ENCODE results near the gene ALG14. TPM values are rescaled to one million over a fixed set of nuclear protein-coding genes. Genes with fewer than 3 reads are reported as not detected.

The ALG14 gene
- total and polyA plus RNA-seq, 2 of the 4 experiments (the other 2 are of a cell fraction) = 1.7 to 2.0 TPM

DNA sequence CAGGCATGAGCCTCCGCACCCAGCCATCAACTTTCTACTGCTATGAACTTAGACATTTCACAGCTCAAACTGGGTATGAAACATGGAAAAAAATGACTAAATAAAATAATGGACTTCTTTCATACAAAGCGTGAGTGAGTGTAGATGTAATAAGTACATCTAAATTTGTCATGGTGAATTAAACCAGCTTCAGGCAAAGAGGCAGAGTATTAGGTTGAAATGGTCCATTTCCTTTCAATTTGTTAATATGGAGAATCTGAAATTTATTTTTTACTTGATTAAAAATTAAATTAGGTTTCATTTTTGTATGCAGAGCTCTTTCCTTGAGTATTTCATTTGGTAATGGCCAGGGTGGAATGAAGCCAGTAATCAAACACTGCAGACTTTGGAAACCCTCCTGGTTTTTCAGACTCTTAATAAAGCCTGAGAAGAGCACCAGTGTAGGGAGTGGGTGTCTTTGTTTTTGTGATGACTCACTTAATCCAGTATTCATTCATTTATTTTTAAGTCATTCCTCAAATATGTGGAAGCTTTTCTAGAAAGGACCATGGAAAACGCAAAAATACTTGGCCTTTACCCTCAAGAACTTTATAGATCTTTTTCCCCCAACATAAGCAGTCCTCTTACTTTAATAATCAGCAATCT lies 49.2 kb downstream of the ALG14 start:
- peak overlapping the region; percentile 67 for H3K4me2 ChIP-seq (ENCODE audit: low read depth, low read length)
- H4K20me1 ChIP-seq (ENCODE audit: insufficient read depth, low read length) = no peaks in the 10 kb centered on the region
- H4K91ac ChIP-seq (ENCODE audit: insufficient read depth, low read depth, low read length) = peak overlapping the region; percentile 53; the same call in 1 of the 2 replicates
- TF ChIP-seq BHLHE40 (IDR thresholded peaks at IDR 0.05; ENCODE audit: low read depth, low read length) (0 out of 2 replicates have a peak, but pooled peaks have one; percentile 4), FOS (IDR thresholded peaks at IDR 0.05; ENCODE audit: low read depth, low read length) (peak; percentile 92), MXI1 (IDR thresholded peaks at IDR 0.05; ENCODE audit: borderline replicate concordance, low read depth, low read length) (no peak)
- H3K9me1 ChIP-seq (ENCODE audit: insufficient read depth, low read length) = peaks cover 5% of the 10 kb centered on the region
- H2AK9ac ChIP-seq (replicated peaks; ENCODE audit: low read depth, low read length, poor library complexity) = no peak overlapping the region
- H2BK20ac ChIP-seq (ENCODE audit: low read depth, low read length) = peak overlapping the region; percentile 62; the same call in 1 of the 2 replicates
- no peak overlapping the region for H4K5ac ChIP-seq (ENCODE audit: low read depth, low read length)
- H3K56ac ChIP-seq (ENCODE audit: extremely low read depth, insufficient read depth, low read length) = no peak overlapping the region
- H2BK5ac ChIP-seq (ENCODE audit: low read depth, low read length, poor library complexity, severe bottlenecking) = peak overlapping the region; percentile 93
- no peak overlapping the region for H3K23ac ChIP-seq (ENCODE audit: low read depth, low read length)
- ChIA-PET CTCF (interaction anchor here (0.9 to 1.5 kb wide), 4 partner anchors 18 to 170 kb away, joined by 3 to 6 read pairs (median 5); no protein-coding TSS in a partner anchor), POLR2A (ENCODE audit: unreplicated experiment) (no interaction called here)
- intact Hi-C loops (cut with micrococcal nuclease) = no loop called here
- H3K4ac ChIP-seq (ENCODE audit: low read depth, low read length) = peak overlapping the region; percentile 56; the same call in 1 of the 2 replicates
- no peak overlapping the region for H2AFZ ChIP-seq (replicated peaks; ENCODE audit: low read length, poor library complexity)
- no peaks in the 10 kb centered on the region for H3K27me3 ChIP-seq (ENCODE audit: control insufficient read depth, insufficient read depth, low read length)
- no TSS peak for BruUV-seq (replicated peaks)
- peak overlapping the region; percentile 76; the same call in 1 of the 2 replicates for H3K27ac ChIP-seq (ENCODE audit: insufficient read depth, low read length)
- dilution Hi-C loops (cut with HindIII; ENCODE audit: low sequenced_read_pairs, unreplicated experiment) = no loop called here
- no peak overlapping the region for H3K4me3 ChIP-seq (ENCODE audit: insufficient read depth, low read depth, low read length)
- no CpG with 5 or more reads among the region's 3 CpGs for WGBS, 2 experiments (ENCODE audit: extremely low coverage in 2 of 2, insufficient read length in 1 of 2)
- H3K14ac ChIP-seq (replicated peaks; ENCODE audit: low read depth, low read length) = peak overlapping the region; percentile 0; the same call in 1 of the 2 replicates
- in situ Hi-C loops (cut with MboI; ENCODE audit: low sequenced_read_pairs) = no loop called here
- no peak overlapping the region for H3K9ac ChIP-seq (ENCODE audit: low read depth, low read length)
- DNase-seq (peak; percentile 96), ATAC-seq (ENCODE audit: low read depth) (peak; percentile 81)
- H2BK120ac ChIP-seq (ENCODE audit: low read depth, low read length) = peak overlapping the region; percentile 69
- H2BK15ac ChIP-seq (ENCODE audit: low read depth, low read length) = peak overlapping the region; percentile 36; the same call in 2 of the 3 replicates
- H3K18ac ChIP-seq (ENCODE audit: low read depth, low read length) = peak overlapping the region; percentile 78
- peaks cover 3% of the 10 kb centered on the region; the same call in 1 of the 2 replicates for H3K9me3 ChIP-seq (ENCODE audit: control insufficient read depth, insufficient read depth, low read length)
- no peaks in the 10 kb centered on the region for H3K36me3 ChIP-seq (ENCODE audit: control insufficient read depth, insufficient read depth, low read length)
- peak overlapping the region in 1 of 2 experiments; percentile 63; a peak in 1 of 4 replicates for H4K8ac ChIP-seq (ENCODE audit: low read depth in 2 of 2, low read length in 2 of 2)
- peaks cover 5 to 28% of the 10 kb centered on the region in 2 experiments; a peak in 3 of 4 replicates for H3K79me1 ChIP-seq (ENCODE audit: low read depth in 1 of 2, low read length in 2 of 2)
- peak overlapping the region; percentile 37; the same call in 1 of the 2 replicates for H2AK5ac ChIP-seq (ENCODE audit: low read depth, low read length)
- H3K4me1 ChIP-seq (ENCODE audit: control insufficient read depth, insufficient read depth, low read length) = peaks cover 18% of the 10 kb centered on the region
